ENCODE measurements around the gene PRPF40A. TPM values are rescaled to one million over a fixed set of nuclear protein-coding genes. Genes with fewer than 3 reads are reported as not detected.
"Not testable (repeated sequence)": the region's sequence is repeated elsewhere in the genome, so short reads cannot be mapped to it uniquely, and the experiment has no call there.

Gene PRPF40A
- total RNA-seq, result 100 to 1,000 TPM in 1 of 2 donors, 10 to 100 TPM in 1; 62.0 to 133 TPM

GRCh38 chr2:152717228-152718075, at the start of gene PRPF40A:
PRPF40A (minus strand) TSS chr2:152717461; CDS start chr2:152717439, 22 bp downstream.
- Histone ChIP-seq H3K36me3 (no peaks in the 10 kb centered on the region), H3K9me3 (no peaks in the 10 kb centered on the region), H3K27ac (peak within 1 kb of the TSS; percentile 88 to 93), H3K27me3 (replicated peaks; ENCODE audit: insufficient read depth) (no peaks in the 10 kb centered on the region), H3K4me1 (ENCODE audit: control insufficient read depth in 1 of 2, low read depth in 2 of 2) (peaks cover 12 to 39% of the 10 kb centered on the region in 2 donors), H3K4me3 (peak within 1 kb of the TSS; percentile 83)
- ATAC-seq (ENCODE audit: insufficient number of reproducible peaks, low FRiP score, low read depth), result peak; percentile 93
- DNase-seq (ENCODE audit: low spot score), result peak; percentile 94
- no peak for TF ChIP-seq CTCF (IDR thresholded peaks at IDR 0.05)

GRCh38 chr2:152766928-152767327, 49.7 kb upstream of the PRPF40A start:
- H3K27me3 ChIP-seq (replicated peaks; ENCODE audit: insufficient read depth), result no peaks in the 10 kb centered on the region
- DNase-seq (ENCODE audit: low spot score) (no peak), ATAC-seq (ENCODE audit: insufficient number of reproducible peaks, low FRiP score, low read depth) (no peak)
- H3K36me3 ChIP-seq, result no peaks in the 10 kb centered on the region
- no peak for TF ChIP-seq CTCF (IDR thresholded peaks at IDR 0.05)
- no peak overlapping the region for H3K4me3 ChIP-seq
- H3K9me3 ChIP-seq, result no peaks in the 10 kb centered on the region
- H3K27ac ChIP-seq, result no peak overlapping the region
- peaks cover 0 to 9% of the 10 kb centered on the region in 2 donors for H3K4me1 ChIP-seq (ENCODE audit: control insufficient read depth in 1 of 2, low read depth in 2 of 2)

- H3K27me3 ChIP-seq (replicated peaks; ENCODE audit: insufficient read depth), result no peaks in the 10 kb centered on the region
- TF ChIP-seq CTCF (IDR thresholded peaks at IDR 0.05), result no peak
- no peak for ATAC-seq (ENCODE audit: insufficient number of reproducible peaks, low FRiP score, low read depth)
Measured at GRCh38 chr2:152763651-152764050, 46.4 kb upstream of the PRPF40A start.

GRCh38 chr2:152763208-152763607, 45.9 kb upstream of the PRPF40A start:
- not testable (repeated sequence) for DNase-seq (ENCODE audit: low spot score); H3K4me1 ChIP-seq (ENCODE audit: control insufficient read depth in 1 of 2, low read depth in 2 of 2); H3K27me3 ChIP-seq (replicated peaks; ENCODE audit: insufficient read depth); H3K9me3 ChIP-seq; H3K4me3 ChIP-seq; H3K27ac ChIP-seq; H3K36me3 ChIP-seq; ATAC-seq (ENCODE audit: insufficient number of reproducible peaks, low FRiP score, low read depth)

More at GRCh38 chr2:152763651-152764050, 46.4 kb upstream of the PRPF40A start:
- no peaks in the 10 kb centered on the region for H3K36me3 ChIP-seq
- DNase-seq (ENCODE audit: low spot score), result no peak
- H3K9me3 ChIP-seq, result no peaks in the 10 kb centered on the region
- H3K4me1 ChIP-seq (ENCODE audit: control insufficient read depth in 1 of 2, low read depth in 2 of 2), result peaks cover 0 to 10% of the 10 kb centered on the region in 2 donors
- no peak overlapping the region for H3K27ac ChIP-seq
- H3K4me3 ChIP-seq, result no peak overlapping the region

GRCh38 chr2:152762202-152762601, 44.9 kb upstream of the PRPF40A start:
- H3K27me3 ChIP-seq (replicated peaks; ENCODE audit: insufficient read depth), result no peaks in the 10 kb centered on the region
- H3K4me1 ChIP-seq (ENCODE audit: control insufficient read depth in 1 of 2, low read depth in 2 of 2), result peaks cover 0 to 10% of the 10 kb centered on the region in 2 donors
- DNase-seq (ENCODE audit: low spot score) (no peak), ATAC-seq (ENCODE audit: insufficient number of reproducible peaks, low FRiP score, low read depth) (no peak)
- H3K36me3 ChIP-seq, result no peaks in the 10 kb centered on the region
- H3K27ac ChIP-seq, result no peak overlapping the region
- H3K4me3 ChIP-seq, result no peak overlapping the region
- no peak for TF ChIP-seq CTCF (IDR thresholded peaks at IDR 0.05)
- H3K9me3 ChIP-seq, result no peaks in the 10 kb centered on the region

Data from thoracic aorta (tissue), 2 donors.